HepG2 (cell line): ENCODE data around the gene CERT1. TPM values are rescaled to one million over a fixed set of nuclear protein-coding genes. Genes with fewer than 3 reads are reported as not detected.

Experiments
- ATAC-seq: fragments of 200-7000 bp; cut with Tn5 transposase; 3 replicates; pipeline ENCODE4 v1.9.1; 2020; ENCODE audit warnings: mild to moderate bottlenecking, moderate library complexity
- BruUV-seq: library from RNA; stranded (reverse); fragments of 400-500 nt; replicated peaks from 2 replicates; lab custom pipeline; 2021; lab: Mats Ljungman, UMichigan
- CTCF ChIA-PET: fragments of 300-600 bp; formaldehyde crosslinking; extraction: SDS; loops from one replicate; lab custom pipeline; 2021; ENCODE audit warnings: low total read pairs, inconsistent platforms, low intra/inter-chr PET ratio; lab: Yijun Ruan, JAX
- POLR2A ChIA-PET: fragments of 350-600 bp; sonication (Branson Sonifier 250); formaldehyde crosslinking; loops from one replicate; lab custom pipeline; 2020; ENCODE audit warnings: antibody characterized with exemption, inconsistent platforms; lab: Yijun Ruan, JAX
- DNase-seq: peaks from one replicate; pipeline ENCODE4 v3.0.0-alpha.2; 2015; ENCODE audit warnings: low spot score
- FAIRE-seq: peaks from 3 replicates; lab custom pipeline; 2011; peaks lifted over from hg19 to GRCh38; lab: Jason Lieb, UNC
- H2AFZ ChIP-seq: one replicate; pipeline ENCODE4 v1.6.1; 2011; ENCODE audit warnings: low read length, inconsistent platforms
- H3K27ac ChIP-seq: fragments of 300-600 bp; 3 replicates; pipeline ENCODE4 v1.8.0; 2011; ENCODE audit warnings: mixed run types, mild to moderate bottlenecking, mixed read lengths, low read length, inconsistent platforms; ENCODE audit not compliant: insufficient read depth; ENCODE audit errors: extremely low read length
- H3K27me3 ChIP-seq, 2 experiments: fragments of 200-600 bp in 1 of 2; 2 replicates in 1 of 2; 3 replicates in 1 of 2; pipeline versions ENCODE4 v1.6.0 to v1.8.0; 2011; ENCODE audit warnings: low read length in 2 of 2, mild to moderate bottlenecking in 2 of 2, moderate library complexity in 2 of 2, inconsistent platforms in 1 of 2; ENCODE audit not compliant: insufficient read depth in 2 of 2, control insufficient read depth in 1 of 2
- H3K36me3 ChIP-seq, 2 experiments: fragments of 200-600 bp in 1 of 2; replicated peaks in 1 of 2; 2 replicates in 1 of 2; 3 replicates in 1 of 2; pipeline versions ENCODE4 v1.5.1 to v1.8.0; 2011; ENCODE audit warnings: low read length in 2 of 2, inconsistent platforms in 1 of 2; ENCODE audit not compliant: insufficient read depth in 2 of 2, control insufficient read depth in 1 of 2
- H3K4me1 ChIP-seq: 2 replicates; pipeline ENCODE4 v1.5.1; 2012; ENCODE audit warnings: low read length, inconsistent platforms; ENCODE audit not compliant: insufficient read depth
- H3K4me2 ChIP-seq: 2 replicates; pipeline ENCODE4 v1.6.0; 2011; ENCODE audit warnings: low read depth, low read length, inconsistent platforms
- H3K4me3 ChIP-seq, 3 experiments: fragments of 200-600 bp in 1 of 3; sonication (generic), shearing (Covaris generic) in 1 of 3; replicated peaks in 1 of 3; 2 replicates each; pipeline ENCODE4 v1.5.1; 2011 to 2016; ENCODE audit warnings: low read length in 3 of 3, inconsistent platforms in 2 of 3, low read depth in 2 of 3, mild to moderate bottlenecking in 2 of 3, control low read depth in 1 of 3, mixed read lengths in 1 of 3; ENCODE audit not compliant: insufficient read depth in 1 of 3
- H3K79me2 ChIP-seq: one replicate; pipeline ENCODE4 v1.6.1; 2011; ENCODE audit warnings: low read length, inconsistent platforms; ENCODE audit not compliant: insufficient read depth
- H3K9ac ChIP-seq: 2 replicates; pipeline ENCODE4 v1.6.0; 2011; ENCODE audit warnings: mild to moderate bottlenecking, low read depth, low read length, inconsistent platforms; ENCODE audit not compliant: insufficient read depth
- H3K9me3 ChIP-seq: 2 replicates; pipeline ENCODE4 v1.5.1; 2012; ENCODE audit warnings: mild to moderate bottlenecking, low read length
- H4K20me1 ChIP-seq: 2 replicates; pipeline ENCODE4 v1.6.0; 2011; ENCODE audit warnings: inconsistent platforms, mild to moderate bottlenecking, low read length, moderate library complexity; ENCODE audit not compliant: insufficient read depth
- ATF2 ChIP-seq: sonication (generic); formaldehyde crosslinking; IDR thresholded peaks from 2 replicates; pipeline ENCODE4 v1.4.0; 2020; ENCODE audit warnings: missing genetic modification reagents
- CBX5 ChIP-seq: sonication (generic); formaldehyde crosslinking; IDR thresholded peaks from 2 replicates; pipeline ENCODE4 v1.4.0; 2020; ENCODE audit warnings: missing genetic modification reagents, borderline replicate concordance
- CCAR2 ChIP-seq: fragments of 200-400 bp; formaldehyde crosslinking; optimal IDR thresholded peaks from 2 replicates; pipeline ENCODE3; 2018; ENCODE audit warnings: low read depth, mild to moderate bottlenecking, low read length, moderate library complexity
- GATAD2A ChIP-seq: IDR thresholded peaks from 2 replicates; pipeline ENCODE4 v1.6.1; 2016
- GFI1 ChIP-seq: sonication (generic); formaldehyde crosslinking; IDR thresholded peaks from 2 replicates; pipeline ENCODE4 v1.5.0; 2020; ENCODE audit warnings: missing genetic modification reagents, mild to moderate bottlenecking, borderline replicate concordance
- IRF2 ChIP-seq: IDR thresholded peaks from 2 replicates; pipeline ENCODE4 v1.6.1; 2018; ENCODE audit warnings: missing genetic modification reagents, missing compliant biosample characterization
- MTF2 ChIP-seq: sonication (generic); formaldehyde crosslinking; IDR thresholded peaks from 2 replicates; pipeline ENCODE4 v1.5.0; 2020; ENCODE audit warnings: missing genetic modification reagents, borderline replicate concordance
- PCBP2 ChIP-seq: fragments of 200-400 bp; formaldehyde crosslinking; optimal IDR thresholded peaks from 2 replicates; pipeline ENCODE3; 2018; ENCODE audit warnings: low read length, low read depth; ENCODE audit not compliant: poor library complexity, severe bottlenecking
- SIX1 ChIP-seq: sonication (generic); formaldehyde crosslinking; IDR thresholded peaks from 2 replicates; pipeline ENCODE4 v1.4.0; 2020; ENCODE audit warnings: missing genetic modification reagents, borderline replicate concordance
- ZBTB20 ChIP-seq: sonication (generic); formaldehyde crosslinking; IDR thresholded peaks from 2 replicates; pipeline ENCODE4 v1.8.1; 2023; ENCODE audit warnings: missing genetic modification reagents, low read depth, mild to moderate bottlenecking, borderline replicate concordance
- ZNF20 ChIP-seq: sonication (generic); formaldehyde crosslinking; IDR thresholded peaks from 2 replicates; pipeline ENCODE4 v1.4.0; 2020; ENCODE audit warnings: mild to moderate bottlenecking, moderate library complexity, missing genetic modification reagents
- ZNF275 ChIP-seq: sonication (generic); formaldehyde crosslinking; IDR thresholded peaks from 2 replicates; pipeline ENCODE4 v1.8.0; 2022; ENCODE audit warnings: missing genetic modification reagents, mild to moderate bottlenecking, inconsistent platforms, borderline replicate concordance
- ZNF292 ChIP-seq: sonication (generic); formaldehyde crosslinking; IDR thresholded peaks from 2 replicates; pipeline ENCODE4 v1.8.1; 2022; ENCODE audit warnings: mild to moderate bottlenecking, low read depth, missing genetic modification reagents, borderline replicate concordance
- ZNF747 ChIP-seq: sonication (generic); formaldehyde crosslinking; IDR thresholded peaks from 2 replicates; pipeline ENCODE4 v1.8.1; 2023; ENCODE audit warnings: missing genetic modification reagents, mild to moderate bottlenecking, borderline replicate concordance
- WGBS: methylation state at CpG from one replicate; pipeline ENCODE4 v1.1.6; 2017; ENCODE audit warnings: low lambda C conversion rate; 5-methylcytosine and 5-hydroxymethylcytosine counted together
- in situ Hi-C: cut with HindIII; loops from 2 replicates; pipeline ENCODE4 v1.10.0; 2017; ENCODE audit warnings: low pct_unique_long_range_greater_than_20kb; ENCODE audit not compliant: extremely low pct_ligation_motif_present
- intact Hi-C: fragments of 100-400 bp; cut with micrococcal nuclease; formaldehyde crosslinking; loops from one replicate; pipeline ENCODE4 v1.10.0; 2022; ENCODE audit not compliant: unreplicated experiment
- polyA plus RNA-seq, 8 experiments: library from polyadenylated mRNA; depleted of rRNA in 3 of 8; stranded (reverse) in 7 of 8; unstranded in 1 of 8; fragments of >200 nt; fragmentation: Illumina TruSeq in 4 of 8; extraction: Trizol in 4 of 8; gene quantifications; 2 replicates each; pipeline versions ENCODE4 v1.2.1 to v1.2.3, GENCODE V29; 2011 to 2016; ENCODE audit warnings: low read depth in 4 of 8, missing spikeins in 1 of 8, mixed read lengths in 1 of 8; ENCODE audit not compliant: insufficient read depth in 1 of 8
- total RNA-seq, 5 experiments: library from RNA; depleted of rRNA; stranded (reverse); fragments of >200 nt; fragmentation: Illumina TruSeq; extraction: Trizol; gene quantifications; 2 replicates each; pipeline ENCODE4 v1.2.3, GENCODE V29; 2016; ENCODE audit warnings: low read depth in 1 of 5
- TF ChIP-seq, protein P1 (sequence below): sonication (generic); formaldehyde crosslinking; IDR thresholded peaks from 2 replicates; pipeline ENCODE4 v1.4.0; 2020; ENCODE audit warnings: missing genetic modification reagents
- TF ChIP-seq, protein P2 (sequence below), 2 experiments: sonication (generic) in 1 of 2; formaldehyde crosslinking in 1 of 2; IDR thresholded peaks; 2 replicates each; pipeline versions ENCODE4 v1.5.1 to v1.6.1; 2011 to 2020; ENCODE audit warnings: borderline replicate concordance in 1 of 2, low read depth in 1 of 2, low read length in 1 of 2, mild to moderate bottlenecking in 1 of 2, missing genetic modification reagents in 1 of 2, moderate library complexity in 1 of 2

Gene CERT1
- total and polyA plus RNA-seq, 2 of the 13 experiments (the other 11 are each of a cell fraction or from before 2014, with no cell fraction given) = 8.2 to 12.7 TPM

GRCh38 chr5:75438722-75439121 is 72.7 kb downstream of the CERT1 start:
- no peak overlapping the region for H3K4me2 ChIP-seq
- H3K79me2 ChIP-seq = no peaks in the 10 kb centered on the region
- no peak for TF ChIP-seq ZNF292
- TF ChIP-seq ZNF747 (CRISPR knock-in tag) = no peak
- TF ChIP-seq CBX5 (CRISPR knock-in tag) = no peak
- TF ChIP-seq, protein P1, sequence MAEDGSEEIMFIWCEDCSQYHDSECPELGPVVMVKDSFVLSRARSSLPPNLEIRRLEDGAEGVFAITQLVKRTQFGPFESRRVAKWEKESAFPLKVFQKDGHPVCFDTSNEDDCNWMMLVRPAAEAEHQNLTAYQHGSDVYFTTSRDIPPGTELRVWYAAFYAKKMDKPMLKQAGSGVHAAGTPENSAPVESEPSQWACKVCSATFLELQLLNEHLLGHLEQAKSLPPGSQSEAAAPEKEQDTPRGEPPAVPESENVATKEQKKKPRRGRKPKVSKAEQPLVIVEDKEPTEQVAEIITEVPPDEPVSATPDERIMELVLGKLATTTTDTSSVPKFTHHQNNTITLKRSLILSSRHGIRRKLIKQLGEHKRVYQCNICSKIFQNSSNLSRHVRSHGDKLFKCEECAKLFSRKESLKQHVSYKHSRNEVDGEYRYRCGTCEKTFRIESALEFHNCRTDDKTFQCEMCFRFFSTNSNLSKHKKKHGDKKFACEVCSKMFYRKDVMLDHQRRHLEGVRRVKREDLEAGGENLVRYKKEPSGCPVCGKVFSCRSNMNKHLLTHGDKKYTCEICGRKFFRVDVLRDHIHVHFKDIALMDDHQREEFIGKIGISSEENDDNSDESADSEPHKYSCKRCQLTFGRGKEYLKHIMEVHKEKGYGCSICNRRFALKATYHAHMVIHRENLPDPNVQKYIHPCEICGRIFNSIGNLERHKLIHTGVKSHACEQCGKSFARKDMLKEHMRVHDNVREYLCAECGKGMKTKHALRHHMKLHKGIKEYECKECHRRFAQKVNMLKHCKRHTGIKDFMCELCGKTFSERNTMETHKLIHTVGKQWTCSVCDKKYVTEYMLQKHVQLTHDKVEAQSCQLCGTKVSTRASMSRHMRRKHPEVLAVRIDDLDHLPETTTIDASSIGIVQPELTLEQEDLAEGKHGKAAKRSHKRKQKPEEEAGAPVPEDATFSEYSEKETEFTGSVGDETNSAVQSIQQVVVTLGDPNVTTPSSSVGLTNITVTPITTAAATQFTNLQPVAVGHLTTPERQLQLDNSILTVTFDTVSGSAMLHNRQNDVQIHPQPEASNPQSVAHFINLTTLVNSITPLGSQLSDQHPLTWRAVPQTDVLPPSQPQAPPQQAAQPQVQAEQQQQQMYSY (CRISPR knock-in tag) = no peak
- TF ChIP-seq IRF2 (CRISPR knock-in tag) = no peak
- no peak for TF ChIP-seq ATF2 (CRISPR knock-in tag)
- no peak for TF ChIP-seq MTF2 (CRISPR knock-in tag)
- no peak for TF ChIP-seq GATAD2A
- no peak for TF ChIP-seq ZNF20
- TF ChIP-seq, protein P2, sequence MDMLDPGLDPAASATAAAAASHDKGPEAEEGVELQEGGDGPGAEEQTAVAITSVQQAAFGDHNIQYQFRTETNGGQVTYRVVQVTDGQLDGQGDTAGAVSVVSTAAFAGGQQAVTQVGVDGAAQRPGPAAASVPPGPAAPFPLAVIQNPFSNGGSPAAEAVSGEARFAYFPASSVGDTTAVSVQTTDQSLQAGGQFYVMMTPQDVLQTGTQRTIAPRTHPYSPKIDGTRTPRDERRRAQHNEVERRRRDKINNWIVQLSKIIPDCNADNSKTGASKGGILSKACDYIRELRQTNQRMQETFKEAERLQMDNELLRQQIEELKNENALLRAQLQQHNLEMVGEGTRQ (IDR thresholded peaks at IDR 0.05; ENCODE audit: low read depth, low read length) = no peak
- TF ChIP-seq, protein P2 (CRISPR knock-in tag; IDR thresholded peaks at IDR 0.05; ENCODE audit: borderline replicate concordance) = no peak
- no peak for TF ChIP-seq CCAR2
- TF ChIP-seq SIX1 (CRISPR knock-in tag) = no peak
- no peak for TF ChIP-seq ZNF275 (CRISPR knock-in tag)
- TF ChIP-seq GFI1 = no peak
- no peak for TF ChIP-seq PCBP2
- TF ChIP-seq ZBTB20 (CRISPR knock-in tag) = no peak
- H3K27ac ChIP-seq = no peak overlapping the region
- intact Hi-C loops = no loop called here
- no peaks in the 10 kb centered on the region for H3K27me3 ChIP-seq
- in situ Hi-C loops = no loop called here
- no TSS peak for BruUV-seq
- ATAC-seq (no peak), FAIRE-seq (no peak), DNase-seq (no peak)
- no peak overlapping the region for H3K9ac ChIP-seq
- ChIA-PET POLR2A (no interaction called here), CTCF (no interaction called here)
- WGBS = 98% methylated on average over 2 of the region's 2 CpGs
- no peaks in the 10 kb centered on the region for H4K20me1 ChIP-seq
- H3K4me3 ChIP-seq = no peak overlapping the region
- no peaks in the 10 kb centered on the region for H3K4me1 ChIP-seq
- H3K36me3 ChIP-seq = no peaks in the 10 kb centered on the region; a peak in 1 of 5 replicates
- H2AFZ ChIP-seq = no peak overlapping the region
- no peaks in the 10 kb centered on the region for H3K9me3 ChIP-seq
